ENCODE data around the gene CHRND.

DNA sequence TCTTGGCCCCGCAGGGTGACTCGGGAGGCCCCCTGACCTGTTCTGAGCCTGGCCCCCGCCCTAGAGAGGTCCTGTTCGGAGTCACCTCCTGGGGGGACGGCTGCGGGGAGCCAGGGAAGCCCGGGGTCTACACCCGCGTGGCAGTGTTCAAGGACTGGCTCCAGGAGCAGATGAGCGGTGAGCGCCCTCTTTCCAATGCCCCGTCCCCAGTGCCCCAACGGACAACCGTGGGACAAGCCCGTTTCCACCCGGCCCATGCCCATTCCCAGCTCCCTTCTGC, 2.6 kb upstream of the CHRND start:
- TF ChIP-seq CTCF (IDR thresholded peaks at IDR 0.05) (no peak), NR2C2 (CRISPR knock-in tag; IDR thresholded peaks at IDR 0.05) (no peak), ZNF671 (CRISPR knock-in tag; IDR thresholded peaks at IDR 0.05) (no peak), CREM (CRISPR knock-in tag; IDR thresholded peaks at IDR 0.05) (no peak), MYBL2 (CRISPR knock-in tag; IDR thresholded peaks at IDR 0.05) (no peak), PREB (CRISPR knock-in tag; IDR thresholded peaks at IDR 0.05; ENCODE audit: borderline replicate concordance) (no peak), FOXJ3 (CRISPR knock-in tag; IDR thresholded peaks at IDR 0.05; ENCODE audit: borderline replicate concordance) (no peak), SP1 (CRISPR knock-in tag; conservative IDR thresholded peaks at IDR 0.05) (no peak)
- TF ChIP-seq, protein P1, sequence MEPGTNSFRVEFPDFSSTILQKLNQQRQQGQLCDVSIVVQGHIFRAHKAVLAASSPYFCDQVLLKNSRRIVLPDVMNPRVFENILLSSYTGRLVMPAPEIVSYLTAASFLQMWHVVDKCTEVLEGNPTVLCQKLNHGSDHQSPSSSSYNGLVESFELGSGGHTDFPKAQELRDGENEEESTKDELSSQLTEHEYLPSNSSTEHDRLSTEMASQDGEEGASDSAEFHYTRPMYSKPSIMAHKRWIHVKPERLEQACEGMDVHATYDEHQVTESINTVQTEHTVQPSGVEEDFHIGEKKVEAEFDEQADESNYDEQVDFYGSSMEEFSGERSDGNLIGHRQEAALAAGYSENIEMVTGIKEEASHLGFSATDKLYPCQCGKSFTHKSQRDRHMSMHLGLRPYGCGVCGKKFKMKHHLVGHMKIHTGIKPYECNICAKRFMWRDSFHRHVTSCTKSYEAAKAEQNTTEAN (CRISPR knock-in tag; IDR thresholded peaks at IDR 0.05) = no peak
- TF ChIP-seq, protein P2, sequence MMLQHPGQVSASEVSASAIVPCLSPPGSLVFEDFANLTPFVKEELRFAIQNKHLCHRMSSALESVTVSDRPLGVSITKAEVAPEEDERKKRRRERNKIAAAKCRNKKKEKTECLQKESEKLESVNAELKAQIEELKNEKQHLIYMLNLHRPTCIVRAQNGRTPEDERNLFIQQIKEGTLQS (CRISPR knock-in tag; conservative IDR thresholded peaks at IDR 0.05) = no peak
- TF ChIP-seq, protein P3, sequence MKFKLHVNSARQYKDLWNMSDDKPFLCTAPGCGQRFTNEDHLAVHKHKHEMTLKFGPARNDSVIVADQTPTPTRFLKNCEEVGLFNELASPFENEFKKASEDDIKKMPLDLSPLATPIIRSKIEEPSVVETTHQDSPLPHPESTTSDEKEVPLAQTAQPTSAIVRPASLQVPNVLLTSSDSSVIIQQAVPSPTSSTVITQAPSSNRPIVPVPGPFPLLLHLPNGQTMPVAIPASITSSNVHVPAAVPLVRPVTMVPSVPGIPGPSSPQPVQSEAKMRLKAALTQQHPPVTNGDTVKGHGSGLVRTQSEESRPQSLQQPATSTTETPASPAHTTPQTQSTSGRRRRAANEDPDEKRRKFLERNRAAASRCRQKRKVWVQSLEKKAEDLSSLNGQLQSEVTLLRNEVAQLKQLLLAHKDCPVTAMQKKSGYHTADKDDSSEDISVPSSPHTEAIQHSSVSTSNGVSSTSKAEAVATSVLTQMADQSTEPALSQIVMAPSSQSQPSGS (CRISPR knock-in tag; IDR thresholded peaks at IDR 0.05; ENCODE audit: borderline replicate concordance, low read depth) = no peak
